GM12878 (cell line): ENCODE data around the gene ERICH4. TPM values are rescaled to one million over a fixed set of nuclear protein-coding genes. Genes with fewer than 3 reads are reported as not detected.

Experiments used
- ATF7 ChIP-seq: fragments of 450-650 bp; IDR thresholded peaks from 2 replicates; pipeline ENCODE4 v1.6.1; 2016; ENCODE audit warnings: low read depth, mild to moderate bottlenecking
- BHLHE40 ChIP-seq, 2 experiments: fragments of 450-650 bp in 1 of 2; IDR thresholded peaks; 2 replicates each; pipeline ENCODE4 v1.6.1; 2011 to 2017; ENCODE audit warnings: low read depth in 2 of 2, borderline replicate concordance in 1 of 2, improper control_type of control experiment in 1 of 2, low read length in 1 of 2, mild to moderate bottlenecking in 1 of 2
- BMI1 ChIP-seq: fragments of 450-650 bp; IDR thresholded peaks from 2 replicates; pipeline ENCODE4 v1.6.1; 2016; ENCODE audit warnings: mild to moderate bottlenecking, moderate library complexity, borderline replicate concordance
- CREM ChIP-seq: IDR thresholded peaks from 2 replicates; pipeline ENCODE4 v1.6.1; 2014; ENCODE audit warnings: antibody characterized with exemption, low read depth
- FOXM1 ChIP-seq: IDR thresholded peaks from 2 replicates; pipeline ENCODE4 v1.6.1; 2012; ENCODE audit warnings: low read depth, mild to moderate bottlenecking, inconsistent platforms, low read length, moderate library complexity
- NFXL1 ChIP-seq: fragments of 450-650 bp; IDR thresholded peaks from 2 replicates; pipeline ENCODE4 v1.6.1; 2017; ENCODE audit warnings: antibody characterized with exemption, mild to moderate bottlenecking, borderline replicate concordance
- NFYA ChIP-seq: IDR thresholded peaks from 2 replicates; pipeline ENCODE4 v1.6.1; 2011; ENCODE audit warnings: low read depth, mild to moderate bottlenecking, low read length, improper control_type of control experiment, borderline replicate concordance
- NFYB ChIP-seq: IDR thresholded peaks from 2 replicates; pipeline ENCODE4 v1.6.1; 2011; ENCODE audit warnings: low read depth, mild to moderate bottlenecking, low read length, improper control_type of control experiment, moderate library complexity; ENCODE audit not compliant: insufficient read depth
- PAX5 ChIP-seq: IDR thresholded peaks from 2 replicates; pipeline ENCODE4 v1.6.1; 2011; ENCODE audit warnings: low read depth, low read length, borderline replicate concordance
- PKNOX1 ChIP-seq: fragments of 450-650 bp; IDR thresholded peaks from 2 replicates; pipeline ENCODE4 v1.6.1; 2016; ENCODE audit warnings: mild to moderate bottlenecking
- POLR2AphosphoS5 ChIP-seq: IDR thresholded peaks from 2 replicates; pipeline ENCODE4 v1.6.1; 2011; ENCODE audit warnings: mild to moderate bottlenecking, low read length, inconsistent platforms
- POU2F2 ChIP-seq: IDR thresholded peaks from 3 replicates; pipeline ENCODE4 v1.6.1; 2011; ENCODE audit warnings: low read depth, mild to moderate bottlenecking, low read length, borderline replicate concordance
- RAD51 ChIP-seq: fragments of 450-650 bp; IDR thresholded peaks from 2 replicates; pipeline ENCODE4 v1.6.1; 2016; ENCODE audit warnings: moderate library complexity, mild to moderate bottlenecking, inconsistent platforms
- RB1 ChIP-seq: fragments of 450-650 bp; formaldehyde crosslinking; IDR thresholded peaks from 2 replicates; pipeline ENCODE4 v1.6.1; 2017; ENCODE audit warnings: mild to moderate bottlenecking, borderline replicate concordance
- REST ChIP-seq: IDR thresholded peaks from 2 replicates; pipeline ENCODE4 v1.6.1; 2012; ENCODE audit warnings: mild to moderate bottlenecking, low read depth, low read length
- TAF1 ChIP-seq: IDR thresholded peaks from 2 replicates; pipeline ENCODE4 v1.6.1; 2011; ENCODE audit warnings: mild to moderate bottlenecking, low read depth, low read length, borderline replicate concordance
- WRNIP1 ChIP-seq: IDR thresholded peaks from 2 replicates; pipeline ENCODE4 v1.6.1; 2011; ENCODE audit warnings: low read depth, low read length, improper control_type of control experiment, borderline replicate concordance
- ZBTB4 ChIP-seq: fragments of 450-650 bp; formaldehyde crosslinking; IDR thresholded peaks from 2 replicates; pipeline ENCODE4 v1.4.0; 2022; ENCODE audit warnings: mild to moderate bottlenecking, moderate library complexity
- ZNF207 ChIP-seq: fragments of 450-650 bp; IDR thresholded peaks from 2 replicates; pipeline ENCODE4 v1.6.1; 2014; ENCODE audit warnings: antibody characterized with exemption, mild to moderate bottlenecking, borderline replicate concordance
- ZNF217 ChIP-seq: fragments of 450-650 bp; IDR thresholded peaks from 2 replicates; pipeline ENCODE4 v1.6.1; 2017; ENCODE audit warnings: antibody characterized with exemption, mild to moderate bottlenecking
- polyA plus RNA-seq, 11 experiments: library from polyadenylated mRNA; depleted of rRNA in 4 of 11; unstranded in 6 of 11; stranded (reverse) in 5 of 11; fragments of >200 nt; fragmentation: Nextera tagmentation in 4 of 11; fragmentation: Illumina TruSeq in 1 of 11; extraction: Ambion mirVana in 4 of 11; extraction: Trizol in 1 of 11; gene quantifications; 1 replicate in 1 of 11; 2 replicates in 10 of 11; pipeline versions ENCODE4 v1.2.1 to v1.2.3, GENCODE V29; 2011 to 2016; ENCODE audit warnings: inconsistent platforms in 2 of 11, missing spikeins in 2 of 11, low read depth in 1 of 11
- total RNA-seq, 4 experiments: library from RNA; depleted of rRNA in 3 of 4; stranded (reverse); fragments of >200 nt in 3 of 4; fragmentation: Illumina TruSeq in 1 of 4; extraction: Trizol in 1 of 4; gene quantifications; 2 replicates each; pipeline versions ENCODE4 v1.2.1 to v1.2.3, GENCODE V29; 2013 to 2021

The ERICH4 gene
- total and polyA plus RNA-seq, 10 of the 15 experiments (the other 5 are each of a cell fraction or from before 2014, with no cell fraction given) = not detected

- TF ChIP-seq REST (no peak), RB1 (peak; percentile 90; the same call in 1 of the 2 replicates), TAF1 (peak; percentile 85; the same call in 1 of the 2 replicates), PAX5 (peak; percentile 22; the same call in 1 of the 2 replicates), RAD51 (no peak), PKNOX1 (peak; percentile 84), NFYA (no peak), FOXM1 (peak; percentile 51; the same call in 1 of the 2 replicates), POU2F2 (peak; percentile 54; the same call in 1 of the 3 replicates), POLR2AphosphoS5 (peak; percentile 89), NFXL1 (no peak), ZNF207 (peak; percentile 22; the same call in 1 of the 2 replicates), CREM (peak; percentile 66; the same call in 1 of the 2 replicates), ATF7 (peak; percentile 52; the same call in 1 of the 2 replicates), ZNF217 (peak; percentile 90; the same call in 1 of the 2 replicates), BHLHE40 (IDR thresholded peaks at IDR 0.05; ENCODE audit: borderline replicate concordance in 1 of 2, low read depth in 2 of 2, low read length in 1 of 2) (peak; percentile 25 to 43; a peak in 2 of 4 replicates), ZBTB4 (no peak), WRNIP1 (no peak), BMI1 (no peak), NFYB (peak; percentile 74; the same call in 1 of the 2 replicates)
Observed at GRCh38 chr19:41439441-41440222, 3.3 kb upstream of the ERICH4 start, which contains the start of gene DMAC2 (continued).
